ENCODE measurements around the gene LYG2.
"Not testable (repeated sequence)": the region's sequence is repeated elsewhere in the genome, so short reads cannot be mapped to it uniquely, and the experiment has no call there.

LYG2 gene

DNA sequence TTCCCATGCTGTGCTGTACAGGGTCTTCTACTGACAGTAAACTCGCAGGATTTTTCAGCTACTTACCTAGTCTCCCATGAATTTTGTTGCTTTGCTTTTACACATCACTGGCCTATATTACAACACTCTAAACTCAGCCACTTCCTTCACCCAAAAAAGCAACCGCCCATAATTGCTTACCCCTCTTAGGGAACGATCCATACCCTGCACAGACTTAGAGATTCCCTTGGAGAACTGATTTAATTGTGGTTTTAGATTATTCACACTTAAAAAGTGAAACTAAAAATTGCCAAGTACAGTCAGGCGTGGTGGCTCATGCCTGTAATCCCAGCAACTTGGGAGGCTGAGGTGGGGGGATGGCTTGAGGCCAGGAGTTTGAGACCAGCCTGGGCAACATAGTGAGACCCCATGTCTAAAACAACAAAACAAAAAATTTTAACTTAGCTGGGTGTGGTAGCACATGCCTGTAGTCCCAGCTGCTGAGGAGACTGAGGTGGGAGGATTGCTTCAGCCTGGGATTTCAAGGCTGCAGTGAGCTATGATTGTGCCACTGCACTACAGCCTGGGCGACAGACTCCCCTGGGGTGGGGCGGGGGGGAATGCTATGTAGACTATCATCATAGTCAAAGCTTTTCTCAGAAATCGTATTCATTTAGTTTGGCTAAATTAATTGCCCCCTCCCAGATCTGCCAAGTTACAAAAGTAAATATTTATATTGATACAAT is 55.2 kb downstream of the LYG2 start:
- no peak for DNase-seq

DNA sequence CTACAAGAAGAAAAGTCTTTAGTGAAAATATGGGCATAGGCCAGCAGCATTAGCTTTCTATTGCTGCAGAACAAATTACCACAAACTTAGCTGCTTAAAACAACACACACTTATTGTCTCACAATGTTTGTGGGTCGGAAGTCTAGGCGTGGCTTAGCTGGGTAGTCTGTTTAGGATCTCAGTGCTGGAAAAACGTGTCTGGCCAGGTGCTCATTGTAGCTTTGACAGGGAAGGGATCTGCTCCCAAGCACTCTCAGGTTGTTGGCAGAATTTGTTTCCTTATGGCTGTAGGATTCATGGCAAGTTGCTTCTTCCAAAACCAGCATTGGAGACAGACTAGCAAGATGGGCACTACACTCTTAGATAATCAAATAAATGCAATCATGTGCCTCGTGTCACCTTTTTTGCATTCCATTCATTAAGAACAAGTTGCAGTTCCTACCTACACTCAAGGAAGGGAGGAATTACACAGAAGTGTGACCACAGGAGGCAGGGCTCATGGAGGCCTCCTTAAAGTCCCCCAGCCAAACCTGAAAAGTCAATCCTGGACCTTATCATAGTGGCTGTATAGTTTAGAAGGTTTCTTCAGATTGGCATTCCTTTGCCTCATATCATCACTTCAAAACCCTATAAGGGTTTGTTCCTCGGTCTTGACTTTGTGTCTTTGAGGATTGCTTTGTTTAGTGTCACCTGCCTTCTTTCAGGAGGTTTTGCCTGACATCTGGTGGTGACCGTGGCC is 57.2 kb downstream of the LYG2 start:
- DNase-seq, result no peak

DNA sequence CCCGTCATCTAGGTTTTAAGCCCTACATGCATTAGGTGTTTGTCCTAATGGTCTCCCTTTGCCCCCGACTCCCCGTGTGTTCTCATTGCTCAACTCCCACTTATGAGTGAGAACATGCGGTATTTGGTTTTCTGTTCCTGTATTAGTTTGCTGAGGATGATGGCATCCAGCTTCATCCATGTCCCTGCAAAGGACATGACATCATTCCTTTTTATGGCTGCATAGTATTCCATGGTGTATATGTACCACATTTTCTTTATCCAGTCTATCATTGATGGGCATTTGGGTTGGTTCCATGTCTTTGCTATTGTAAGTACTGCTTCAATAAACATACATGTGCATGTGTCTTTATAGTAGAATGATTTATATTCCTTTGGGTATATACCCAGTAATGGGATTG is 63.1 kb downstream of the LYG2 start:
- not testable (repeated sequence) for DNase-seq
